Heart right ventricle (tissue), 16 donors: ENCODE data around the gene GLRA1. TPM values are rescaled to one million over a fixed set of nuclear protein-coding genes. Genes with fewer than 3 reads are reported as not detected.
"Not testable (repeated sequence)": the region's sequence is repeated elsewhere in the genome, so short reads cannot be mapped to it uniquely, and the experiment has no call there.

Experiments
- ATAC-seq, 8 donors: fragments of 200-7000 bp; cut with Tn5 transposase; one replicate each; pipeline ENCODE4 v1.9.1; 2020; ENCODE audit warnings: mild to moderate bottlenecking in 8 of 8, moderate library complexity in 8 of 8, moderate number of reproducible peaks in 1 of 8
- DNase-seq, 2 donors: peaks; one replicate each; pipeline ENCODE4 v3.0.0-alpha.2; 2020
- H3K27ac ChIP-seq, 10 donors: fragments of 200-600 bp; sonication (generic) in 2 of 10; one replicate each; pipeline versions ENCODE4 v1.5.0 to v1.8.0; 2020 to 2022; ENCODE audit warnings: mild to moderate bottlenecking in 3 of 10
- H3K27me3 ChIP-seq, 7 donors: fragments of 200-600 bp; one replicate each; pipeline ENCODE4 v1.8.0; 2021 to 2022; ENCODE audit warnings: mild to moderate bottlenecking in 2 of 7
- H3K36me3 ChIP-seq, 9 donors: fragments of 200-600 bp; sonication (generic) in 1 of 9; one replicate each; pipeline versions ENCODE4 v1.5.0 to v1.8.0; 2020 to 2022; ENCODE audit warnings: mild to moderate bottlenecking in 2 of 9
- H3K4me1 ChIP-seq, 9 donors: fragments of 200-600 bp; sonication (generic) in 1 of 9; one replicate each; pipeline versions ENCODE4 v1.5.0 to v1.8.0; 2020 to 2022; ENCODE audit warnings: mild to moderate bottlenecking in 4 of 9
- H3K4me3 ChIP-seq, 10 donors: fragments of 200-600 bp; sonication (generic) in 2 of 10; one replicate each; pipeline versions ENCODE4 v1.5.0 to v1.8.0; 2020 to 2022; ENCODE audit warnings: mild to moderate bottlenecking in 7 of 10, moderate library complexity in 2 of 10
- H3K9me3 ChIP-seq, 11 donors: fragments of 200-600 bp in 10 of 11; sonication (generic) in 2 of 11; one replicate each; pipeline versions ENCODE4 v1.5.0 to v1.8.0; 2013 to 2022; ENCODE audit warnings: mild to moderate bottlenecking in 2 of 11, control low read depth in 1 of 11, moderate library complexity in 1 of 11
- CTCF ChIP-seq, 9 donors: fragments of 200-600 bp; sonication (generic) in 2 of 9; IDR thresholded peaks; one replicate each; pipeline versions ENCODE4 v1.5.0 to v1.8.0; 2021 to 2022; ENCODE audit warnings: antibody characterized with exemption in 9 of 9, mild to moderate bottlenecking in 5 of 9, moderate library complexity in 1 of 9
- whole genome bisulfite sequencing, 2 donors: extraction: QIAGEN DNeasy Blood & Tissue Kit; methylation state at CpG; one replicate each; pipeline ENCODE4 v1.1.7; 2013; ENCODE audit warnings: inconsistent platforms in 1 of 2; 5-methylcytosine and 5-hydroxymethylcytosine counted together
- intact Hi-C, 10 donors: fragments of 100-400 bp; cut with DNase I; formaldehyde crosslinking; loops; one replicate each; pipeline versions ENCODE4 v1.11.1 to v1.14.2; 2022
- polyA plus RNA-seq, 2 donors: library from polyadenylated mRNA; stranded (reverse); fragments of 200-250 nt; gene quantifications; one replicate each; pipeline ENCODE4 v1.2.3, GENCODE V29; 2013
- total RNA-seq, 10 donors: library from RNA; stranded (reverse); fragmentation: NEBNext Ultra II Directional in 3 of 10; extraction: Animal tissue kit (Norgen Biotek cat#: 25700) in 3 of 10; gene quantifications; one replicate each; pipeline versions ENCODE4 v1.2.1 to v1.2.4, GENCODE V29; 2021 to 2023
- donor health status: Arrhythmogenic right ventricular cardiomyopathy.
- donor health status: ischemic (EF 13 %, LVEDD 7.1; RV severe dilation, severe dysfunction).
- donor health status: healthy with polysubstance abuse.
- donor health status: DM: no; HTN: yes; CAD: no.
- donor health status: DM: no; HTN: no; CAD: no.
- donor health status: ischemic (EF 25% LVEDD 6.9; RV normal size, moderate dysfunction).
- donor health status: ischemic (EF 25% LVEDD 5.7; RV mildly dilated, moderate dysfunction).
- donor health status: healthy.
- donor health status: DM: yes; HTN: yes; CAD: no.
- donor health status: Ischemic cardiomyopathy.
- donor health status: ischemic (EF 35%, LVEDD 5.7; RV mildly dilated, moderate dysfunction).
- donor health status: nonischemic (EF 11% LVEDD 7.7; RV severe dilation, severe dysfunction).
- donor health status: DM: yes; HTN: yes; CAD: no.
- donor health status: PGD.
- donor health status: ischemic (EF 29% LVEDD 5.4; RV normal size, mild dysfunction).
- donor health status: nonischemic (EF 23%, LVEDD 6.1; RV moderate dilation, normal function).

GLRA1 gene
- total and polyA plus RNA-seq, 12 donors, result not detected

GRCh38 chr5:151793358-151793757 lies 131.3 kb downstream of the GLRA1 start:
- intact Hi-C loops, result no loop called here
- DNase-seq, result no peak
- TF ChIP-seq CTCF (IDR thresholded peaks at IDR 0.05), result no peak
- Histone ChIP-seq H3K27me3 (no peaks in the 10 kb centered on the region), H3K4me3 (no peak overlapping the region), H3K27ac (no peak overlapping the region), H3K4me1 (no peaks in the 10 kb centered on the region), H3K36me3 (peaks cover 0 to 99% (median 70%) of the 10 kb centered on the region in 9 donors), H3K9me3 (no peaks in the 10 kb centered on the region)
- no peak for ATAC-seq
- 96 to 100% methylated on average over 3 of the region's 3 CpGs for WGBS, 2 donors

- no peak overlapping the region for H3K4me3 ChIP-seq
- no peak for ATAC-seq
- DNase-seq, result no peak
- WGBS, 2 donors, result 78 to 83% methylated on average over 6 of the region's 6 CpGs
- no peaks in the 10 kb centered on the region for H3K9me3 ChIP-seq
- no peak for TF ChIP-seq CTCF (IDR thresholded peaks at IDR 0.05)
- no peak overlapping the region for H3K27ac ChIP-seq
- intact Hi-C loops, result no loop called here
- H3K27me3 ChIP-seq, result no peaks in the 10 kb centered on the region
- H3K36me3 ChIP-seq, result peaks cover 0 to 66% (median 25%) of the 10 kb centered on the region in 9 donors
- peaks cover 0 to 37% (median 29%) of the 10 kb centered on the region in 9 donors for H3K4me1 ChIP-seq
These were observed 136.8 kb downstream of the GLRA1 start for GRCh38 chr5:151787817-151788216.

DNA sequence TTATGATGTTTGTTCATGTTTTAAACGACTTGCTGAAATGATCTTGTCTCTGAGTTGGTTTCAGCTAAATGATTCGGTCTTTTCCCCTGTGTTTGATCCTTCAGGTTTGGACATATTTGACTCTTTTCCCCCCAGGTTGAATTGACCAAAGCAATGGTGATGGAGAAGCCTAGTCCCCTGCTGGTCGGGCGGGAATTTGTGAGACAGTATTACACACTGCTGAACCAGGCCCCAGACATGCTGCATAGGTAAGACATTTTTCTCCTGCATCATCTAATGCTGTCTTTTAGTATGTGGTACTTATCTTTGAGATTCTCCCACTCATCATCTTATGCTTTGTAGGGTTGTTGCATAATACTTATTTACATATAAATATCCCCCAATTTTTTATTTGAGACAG lies 138.2 kb downstream of the GLRA1 start:
- intact Hi-C loops, result no loop called here
- DNase-seq, result no peak
- no peaks in the 10 kb centered on the region for H3K27me3 ChIP-seq

GRCh38 chr5:151784141-151784540 lies 140.5 kb downstream of the GLRA1 start:
- Histone ChIP-seq H3K27ac (no peak overlapping the region), H3K27me3 (no peaks in the 10 kb centered on the region), H3K9me3 (no peaks in the 10 kb centered on the region), H3K4me3 (no peak overlapping the region), H3K4me1 (peaks cover 0 to 73% (median 61%) of the 10 kb centered on the region in 9 donors), H3K36me3 (peaks cover 0 to 29% (median 3%) of the 10 kb centered on the region in 9 donors)
- ATAC-seq, result no peak
- no peak for DNase-seq
- 56 to 58% methylated on average over 3 of the region's 3 CpGs for WGBS, 2 donors
- TF ChIP-seq CTCF (IDR thresholded peaks at IDR 0.05), result no peak
- intact Hi-C loops, result no loop called here

More for the DNA sequence above, 138.2 kb downstream of the GLRA1 start:
- no peaks in the 10 kb centered on the region for H3K9me3 ChIP-seq
- TF ChIP-seq CTCF (IDR thresholded peaks at IDR 0.05), result no peak
- H3K36me3 ChIP-seq, result peaks cover 0 to 52% (median 12%) of the 10 kb centered on the region in 9 donors
- no peak overlapping the region for H3K27ac ChIP-seq
- 77 to 79% methylated on average over 4 of the region's 4 CpGs for WGBS, 2 donors
- no peak overlapping the region for H3K4me3 ChIP-seq
- H3K4me1 ChIP-seq, result peaks cover 0 to 50% (median 40%) of the 10 kb centered on the region in 9 donors
- ATAC-seq, result no peak

- peaks cover 0 to 78% (median 66%) of the 10 kb centered on the region in 9 donors for H3K4me1 ChIP-seq
- H3K9me3 ChIP-seq, H3K27ac ChIP-seq, DNase-seq, H3K4me3 ChIP-seq, H3K27me3 ChIP-seq, intact Hi-C loops, ATAC-seq: not testable (repeated sequence)
- H3K36me3 ChIP-seq, result peaks cover 0 to 29% (median 3%) of the 10 kb centered on the region in 9 donors
- 96% methylated on average over 16 of the region's 16 CpGs for WGBS, 2 donors
These were observed 141.0 kb downstream of the GLRA1 start for GRCh38 chr5:151783664-151784063.
